ES-I3 (cell line): ENCODE data around the gene RSPH9.

Source experiments
- H3K36me3 ChIP-seq: 2 replicates; pipeline ENCODE4 v1.6.1; 2013; ENCODE audit warnings: mild to moderate bottlenecking, low read length, control low read depth, moderate library complexity; ENCODE audit not compliant: insufficient read depth
- H3K4me1 ChIP-seq: 2 replicates; pipeline ENCODE4 v1.6.1; 2013; ENCODE audit warnings: mild to moderate bottlenecking, control low read depth, low read length; ENCODE audit not compliant: insufficient read depth
- H3K9ac ChIP-seq: 2 replicates; pipeline ENCODE4 v1.6.1; 2013; ENCODE audit warnings: low read depth, mild to moderate bottlenecking, low read length, moderate library complexity
- H3K9me3 ChIP-seq: 2 replicates; pipeline ENCODE4 v1.6.1; 2013; ENCODE audit warnings: mild to moderate bottlenecking, low read length, moderate library complexity; ENCODE audit not compliant: control insufficient read depth, insufficient read depth

The RSPH9 gene

GRCh38 chr6:43680308-43681200 is 35.7 kb downstream of the RSPH9 start:
- peaks cover 24% of the 10 kb centered on the region for H3K36me3 ChIP-seq
- H3K9ac ChIP-seq: no peak overlapping the region
- no peaks in the 10 kb centered on the region for H3K9me3 ChIP-seq
- H3K4me1 ChIP-seq: no peaks in the 10 kb centered on the region

- peaks cover 3% of the 10 kb centered on the region for H3K4me1 ChIP-seq
- H3K9ac ChIP-seq: no peak overlapping the region
- H3K9me3 ChIP-seq: no peaks in the 10 kb centered on the region
- peaks cover 20% of the 10 kb centered on the region for H3K36me3 ChIP-seq
Observed at GRCh38 chr6:43681303-43681702, 36.5 kb downstream of the RSPH9 start.

- peaks cover 6% of the 10 kb centered on the region for H3K36me3 ChIP-seq
- no peak overlapping the region for H3K9ac ChIP-seq
- peaks cover 8% of the 10 kb centered on the region for H3K4me1 ChIP-seq
Observed at GRCh38 chr6:43682724-43683429, 38.0 kb downstream of the RSPH9 start.

GRCh38 chr6:43683708-43684455 is 39.0 kb downstream of the RSPH9 start:
- Histone ChIP-seq H3K9ac (no peak overlapping the region), H3K9me3 (no peaks in the 10 kb centered on the region), H3K36me3 (peaks cover 6% of the 10 kb centered on the region), H3K4me1 (peaks cover 8% of the 10 kb centered on the region)

More at GRCh38 chr6:43682724-43683429, 38.0 kb downstream of the RSPH9 start:
- H3K9me3 ChIP-seq: no peaks in the 10 kb centered on the region

- H3K9ac ChIP-seq: peak overlapping the region; percentile 88
- H3K36me3 ChIP-seq: no peaks in the 10 kb centered on the region
- no peaks in the 10 kb centered on the region for H3K9me3 ChIP-seq
- H3K4me1 ChIP-seq: peaks cover 8% of the 10 kb centered on the region
Observed at GRCh38 chr6:43687079-43687436, 42.2 kb downstream of the RSPH9 start.

- H3K9ac ChIP-seq: peak within 1 kb of the TSS; percentile 88
- no peaks in the 10 kb centered on the region for H3K9me3 ChIP-seq
- H3K36me3 ChIP-seq: no peaks in the 10 kb centered on the region
- H3K4me1 ChIP-seq: peaks cover 8% of the 10 kb centered on the region
Observed at GRCh38 chr6:43687437-43688347, 42.9 kb downstream of the RSPH9 start, which contains the start of gene MRPS18A. TSS of gene MRPS18A (minus strand) at chr6:43687791. CDS start at chr6:43687779, 12 bp downstream.

- H3K4me1 ChIP-seq: peaks cover 8% of the 10 kb centered on the region
Observed at GRCh38 chr6:43689421-43689820, 44.6 kb downstream of the RSPH9 start.

GRCh38 chr6:43695215-43695966 is 50.6 kb downstream of the RSPH9 start:
- peaks cover 31% of the 10 kb centered on the region for H3K4me1 ChIP-seq
- no peaks in the 10 kb centered on the region for H3K36me3 ChIP-seq
- H3K9ac ChIP-seq: no peak overlapping the region
- H3K9me3 ChIP-seq: no peaks in the 10 kb centered on the region

More at GRCh38 chr6:43689421-43689820, 44.6 kb downstream of the RSPH9 start:
- H3K36me3 ChIP-seq: no peaks in the 10 kb centered on the region
- H3K9ac ChIP-seq: no peak overlapping the region
- H3K9me3 ChIP-seq: no peaks in the 10 kb centered on the region

- Histone ChIP-seq H3K36me3 (no peaks in the 10 kb centered on the region), H3K9me3 (no peaks in the 10 kb centered on the region), H3K4me1 (peaks cover 31% of the 10 kb centered on the region), H3K9ac (no peak overlapping the region)
Observed at GRCh38 chr6:43695967-43696291, 51.1 kb downstream of the RSPH9 start.

- Histone ChIP-seq H3K4me1 (peaks cover 42% of the 10 kb centered on the region), H3K36me3 (no peaks in the 10 kb centered on the region), H3K9ac (no peak overlapping the region), H3K9me3 (no peaks in the 10 kb centered on the region)
Observed at GRCh38 chr6:43697421-43697820, 52.6 kb downstream of the RSPH9 start.

- Histone ChIP-seq H3K9ac (no peak overlapping the region), H3K4me1 (peaks cover 52% of the 10 kb centered on the region), H3K36me3 (no peaks in the 10 kb centered on the region), H3K9me3 (no peaks in the 10 kb centered on the region)
Observed at GRCh38 chr6:43698584-43699349, 53.9 kb downstream of the RSPH9 start.

GRCh38 chr6:43699564-43700186 is 54.8 kb downstream of the RSPH9 start:
- no peaks in the 10 kb centered on the region for H3K36me3 ChIP-seq
- H3K9me3 ChIP-seq: no peaks in the 10 kb centered on the region
- H3K4me1 ChIP-seq: peaks cover 56% of the 10 kb centered on the region
- H3K9ac ChIP-seq: no peak overlapping the region
